Measurements from ENCODE around the gene APOBEC3B.
A peak's percentile ranks its signal among the peaks of the same experiment; 100 is the strongest.
"Not testable (repeated sequence)": the region's sequence is repeated elsewhere in the genome, so short reads cannot be mapped to it uniquely, and the experiment has no call there.

APOBEC3B gene

GRCh38 chr22:38968801-38969200 is 13.3 kb upstream of the APOBEC3B start:
- no peak for DNase-seq

GRCh38 chr22:38970551-38970950 is 11.6 kb upstream of the APOBEC3B start:
- no peak for DNase-seq

GRCh38 chr22:38971202-38971601 is 10.9 kb upstream of the APOBEC3B start:
- DNase-seq = no peak

- DNase-seq = no peak
These were observed 10.4 kb upstream of the APOBEC3B start for GRCh38 chr22:38971791-38972190.

GRCh38 chr22:38972558-38972957 is 9.6 kb upstream of the APOBEC3B start:
- no peak for DNase-seq

GRCh38 chr22:38973289-38974169 is 8.6 kb upstream of the APOBEC3B start:
- no peak for DNase-seq

- no peak for DNase-seq
These were observed 7.8 kb upstream of the APOBEC3B start for GRCh38 chr22:38974170-38974825.

GRCh38 chr22:38974826-38975175 is 7.3 kb upstream of the APOBEC3B start:
- DNase-seq = no peak

GRCh38 chr22:38977289-38977688 is 4.9 kb upstream of the APOBEC3B start:
- DNase-seq = not testable (repeated sequence)

- DNase-seq = not testable (repeated sequence)
These were observed 1.6 kb upstream of the APOBEC3B start for GRCh38 chr22:38980587-38980986.

GRCh38 chr22:38981005-38981991 is 849 bp upstream of the APOBEC3B start:
- DNase-seq = no peak

- no peak for DNase-seq
These were observed 2.1 kb downstream of the APOBEC3B start for GRCh38 chr22:38984224-38984623.

GRCh38 chr22:38984784-38985757 is 2.9 kb downstream of the APOBEC3B start:
- not testable (repeated sequence) for DNase-seq

GRCh38 chr22:38986629-38987028 is 4.5 kb downstream of the APOBEC3B start:
- DNase-seq = no peak

GRCh38 chr22:38987171-38987895 is 5.2 kb downstream of the APOBEC3B start:
- no peak for DNase-seq

GRCh38 chr22:38989466-38989865 is 7.3 kb downstream of the APOBEC3B start:
- no peak for DNase-seq

GRCh38 chr22:38992871-38993371 is 10.8 kb downstream of the APOBEC3B start:
- DNase-seq = not testable (repeated sequence)

GRCh38 chr22:38996105-38996504 is 14.0 kb downstream of the APOBEC3B start:
- no peak for DNase-seq

GRCh38 chr22:38997518-38997917 is 15.4 kb downstream of the APOBEC3B start:
- no peak for DNase-seq

GRCh38 chr22:39003165-39003638 is 21.1 kb downstream of the APOBEC3B start:
- peak; percentile 60 for DNase-seq

GRCh38 chr22:39007177-39007576 is 25.0 kb downstream of the APOBEC3B start:
- no peak for DNase-seq
